Gastroesophageal sphincter (tissue), 3 donors: ENCODE data around the gene PHPT1.

Source experiments
- CTCF ChIP-seq, 4 experiments: fragments of 200-600 bp in 2 of 4; fragments of 450-650 bp in 2 of 4; sonication (generic) in 1 of 4; IDR thresholded peaks; one replicate each; pipeline ENCODE4 v1.5.1; 2017 to 2019; ENCODE audit warnings: antibody characterized with exemption in 4 of 4, mild to moderate bottlenecking in 2 of 4, moderate library complexity in 2 of 4
- EP300 ChIP-seq: sonication (generic); formaldehyde crosslinking; IDR thresholded peaks from one replicate; pipeline ENCODE4 v1.6.1; 2017; ENCODE audit warnings: antibody characterized with exemption, mild to moderate bottlenecking
- POLR2A ChIP-seq, 2 donors: fragments of 450-650 bp; IDR thresholded peaks; one replicate each; pipeline ENCODE4 v1.6.1; 2017; ENCODE audit warnings: antibody characterized with exemption in 2 of 2, mild to moderate bottlenecking in 2 of 2, moderate library complexity in 1 of 2

- TF ChIP-seq CTCF (IDR thresholded peaks at IDR 0.05) (no peak), POLR2A (IDR thresholded peaks at IDR 0.05) (no peak), EP300 (no peak)
Measured at GRCh38 chr9:136838314-136839228, 10.6 kb upstream of the PHPT1 start.
